ENCODE measurements around the gene RASA1. TPM values are rescaled to one million over a fixed set of nuclear protein-coding genes. Genes with fewer than 3 reads are reported as not detected.
"Not testable (repeated sequence)": the region's sequence is repeated elsewhere in the genome, so short reads cannot be mapped to it uniquely, and the experiment has no call there.

RASA1 gene
- polyA plus RNA-seq, 1 experiment, result 67.3 TPM

GRCh38 chr5:87268126-87268969 lies 665 bp downstream of the RASA1 start:
- no peak for TF ChIP-seq CTCF (IDR thresholded peaks at IDR 0.05; ENCODE audit: low read depth, low read length)
- H3K9me3 ChIP-seq (ENCODE audit: control insufficient read depth, insufficient read depth, low read length), result peaks cover 9% of the 10 kb centered on the region; the same call in 1 of the 2 replicates
- peak overlapping the region; percentile 96 for H3K4me3 ChIP-seq (ENCODE audit: low read depth, low read length)
- DNase-seq (ENCODE audit: low read depth, low spot score), result peak; percentile 18
- no peaks in the 10 kb centered on the region for H3K27me3 ChIP-seq (ENCODE audit: control insufficient read depth, insufficient read depth, low read length)
- ChIA-PET CTCF (interaction anchor here (0.6 to 1.4 kb wide), 5 partner anchors 132 to 261 kb away, joined by 3 to 4 read pairs (median 3); no protein-coding TSS in a partner anchor), POLR2A (interaction anchor here (0.6 to 1.7 kb wide), 9 partner anchors 9 to 198 kb away, joined by 3 to 13 read pairs (median 3); no protein-coding TSS in a partner anchor)
- H3K27ac ChIP-seq (ENCODE audit: low read depth, low read length), result peak overlapping the region; percentile 84

GRCh38 chr5:87268970-87269377 lies 1.3 kb downstream of the RASA1 start:
- CTCF ChIA-PET, result interaction anchor here (0.6 to 1.4 kb wide), 2 partner anchors 131 to 199 kb away, joined by 3 to 4 read pairs; no protein-coding TSS in a partner anchor
- POLR2A ChIA-PET, result interaction anchor here (1.4 to 1.7 kb wide), 3 partner anchors 74 to 116 kb away, joined by 3 to 13 read pairs (median 3); no protein-coding TSS in a partner anchor
- no peak overlapping the region for H3K27ac ChIP-seq (ENCODE audit: low read depth, low read length)
- H3K9me3 ChIP-seq (ENCODE audit: control insufficient read depth, insufficient read depth, low read length), result peaks cover 9% of the 10 kb centered on the region; the same call in 1 of the 2 replicates
- no peak for DNase-seq (ENCODE audit: low read depth, low spot score)
- no peaks in the 10 kb centered on the region for H3K27me3 ChIP-seq (ENCODE audit: control insufficient read depth, insufficient read depth, low read length)
- H3K4me3 ChIP-seq (ENCODE audit: low read depth, low read length), result peak overlapping the region; percentile 96
- TF ChIP-seq CTCF (IDR thresholded peaks at IDR 0.05; ENCODE audit: low read depth, low read length), result no peak

GRCh38 chr5:87270888-87271287 lies 3.2 kb downstream of the RASA1 start:
- H3K4me3 ChIP-seq (ENCODE audit: low read depth, low read length); CTCF ChIA-PET; DNase-seq (ENCODE audit: low read depth, low spot score); H3K27me3 ChIP-seq (ENCODE audit: control insufficient read depth, insufficient read depth, low read length); POLR2A ChIA-PET; H3K9me3 ChIP-seq (ENCODE audit: control insufficient read depth, insufficient read depth, low read length); H3K27ac ChIP-seq (ENCODE audit: low read depth, low read length): not testable (repeated sequence)

- ChIA-PET CTCF (no interaction called here), POLR2A (no interaction called here)
- no peak for DNase-seq (ENCODE audit: low read depth, low spot score)
- Histone ChIP-seq H3K27ac (ENCODE audit: low read depth, low read length) (no peak overlapping the region), H3K9me3 (ENCODE audit: control insufficient read depth, insufficient read depth, low read length) (no peaks in the 10 kb centered on the region), H3K27me3 (ENCODE audit: control insufficient read depth, insufficient read depth, low read length) (no peaks in the 10 kb centered on the region), H3K4me3 (ENCODE audit: low read depth, low read length) (no peak overlapping the region)
- no peak for TF ChIP-seq CTCF (IDR thresholded peaks at IDR 0.05; ENCODE audit: low read depth, low read length)
Observed at GRCh38 chr5:87276655-87277054, 9.0 kb downstream of the RASA1 start.

GRCh38 chr5:87277279-87277835 lies 9.7 kb downstream of the RASA1 start:
- Histone ChIP-seq H3K4me3 (ENCODE audit: low read depth, low read length) (no peak overlapping the region), H3K27ac (ENCODE audit: low read depth, low read length) (no peak overlapping the region), H3K27me3 (ENCODE audit: control insufficient read depth, insufficient read depth, low read length) (no peaks in the 10 kb centered on the region), H3K9me3 (ENCODE audit: control insufficient read depth, insufficient read depth, low read length) (no peaks in the 10 kb centered on the region)
- no peak for TF ChIP-seq CTCF (IDR thresholded peaks at IDR 0.05; ENCODE audit: low read depth, low read length)
- ChIA-PET CTCF (no interaction called here), POLR2A (interaction anchor here (1.5 kb wide), 1 partner anchor 10 kb away, joined by 4 read pairs; the partner anchor contains the start of gene RASA1)
- no peak for DNase-seq (ENCODE audit: low read depth, low spot score)

Measured in AG04450 (cell line).